Urothelium cell line (cell line): ENCODE measurements around the gene GSTCD.
"Not testable (repeated sequence)": the region's sequence is repeated elsewhere in the genome, so short reads cannot be mapped to it uniquely, and the experiment has no call there.

Experiments used
- DNase-seq: peaks from one replicate; pipeline ENCODE4 v3.0.0; 2011; ENCODE audit warnings: low spot score, mixed read lengths
- FAIRE-seq: peaks from 2 replicates; lab custom pipeline; 2011; peaks lifted over from hg19 to GRCh38; lab: Jason Lieb, UNC

Gene GSTCD

DNA sequence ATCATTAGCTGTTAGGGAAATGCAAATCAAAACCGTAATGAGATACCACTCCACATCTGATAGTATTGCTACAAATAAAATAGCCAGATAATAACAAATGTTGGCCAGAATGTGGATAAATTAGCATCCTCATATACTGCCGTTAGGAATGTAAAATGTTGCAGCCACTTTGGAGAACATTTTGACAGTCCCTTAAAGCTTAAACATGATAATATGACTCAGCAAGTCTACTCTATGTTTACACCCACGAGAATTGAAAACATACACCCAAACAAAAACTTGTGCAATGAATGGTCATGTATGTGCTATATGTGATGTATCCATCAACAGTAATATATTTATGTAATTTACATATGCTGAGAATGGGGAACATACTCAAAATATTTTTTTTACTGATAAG is 78.2 kb downstream of the GSTCD start:
- DNase-seq (no peak), FAIRE-seq (no peak)

DNA sequence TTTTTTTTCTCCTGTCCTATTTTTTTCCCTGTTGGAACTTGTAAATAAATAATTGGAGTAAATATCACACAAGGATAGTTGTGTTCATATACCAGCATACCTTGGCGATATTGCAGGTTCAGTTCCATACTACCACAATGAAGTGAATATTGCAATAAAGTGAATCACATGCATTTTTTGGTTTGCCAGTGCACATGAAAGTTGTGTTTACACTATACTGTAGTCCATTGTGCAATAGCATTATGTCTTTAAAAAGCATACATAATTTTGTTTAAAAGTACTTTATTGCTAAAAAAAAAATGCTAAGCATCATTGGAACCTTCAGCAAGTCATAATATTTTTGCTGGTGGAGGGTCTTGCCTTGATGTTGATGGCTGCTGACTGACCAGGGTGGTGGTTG is 88.6 kb downstream of the GSTCD start:
- no peak for FAIRE-seq

DNA sequence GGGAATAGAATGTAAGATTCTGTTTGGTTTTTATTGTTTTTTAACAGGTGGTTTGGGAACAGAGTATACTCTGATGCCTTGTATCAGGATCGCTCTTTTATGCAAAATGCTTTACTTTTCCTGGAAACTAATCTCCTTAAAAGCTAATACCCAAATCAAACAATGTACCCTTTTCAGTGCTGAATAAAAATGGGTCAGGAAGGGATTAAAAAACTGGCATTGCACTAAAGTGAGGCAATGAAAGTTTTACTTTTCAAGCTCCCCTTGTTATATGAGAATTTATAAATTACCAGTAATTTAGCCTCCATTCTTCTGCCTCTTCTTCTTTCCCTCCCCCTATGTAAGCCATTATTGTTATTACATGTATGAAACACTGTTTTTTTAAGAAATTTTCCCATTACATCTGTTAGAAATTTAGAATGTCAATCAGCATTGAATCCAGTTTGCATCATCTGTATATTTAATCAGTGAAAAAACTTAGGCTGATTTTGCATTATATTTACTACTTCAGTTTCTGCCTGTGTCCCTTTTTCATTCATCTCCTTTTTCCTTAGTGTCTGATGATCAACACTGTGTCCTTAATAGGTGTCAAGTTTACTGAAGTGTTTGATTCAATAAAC is 97.0 kb downstream of the GSTCD start:
- FAIRE-seq, result no peak
- no peak for DNase-seq

More for the DNA sequence above, 88.6 kb downstream of the GSTCD start:
- no peak for DNase-seq

DNA sequence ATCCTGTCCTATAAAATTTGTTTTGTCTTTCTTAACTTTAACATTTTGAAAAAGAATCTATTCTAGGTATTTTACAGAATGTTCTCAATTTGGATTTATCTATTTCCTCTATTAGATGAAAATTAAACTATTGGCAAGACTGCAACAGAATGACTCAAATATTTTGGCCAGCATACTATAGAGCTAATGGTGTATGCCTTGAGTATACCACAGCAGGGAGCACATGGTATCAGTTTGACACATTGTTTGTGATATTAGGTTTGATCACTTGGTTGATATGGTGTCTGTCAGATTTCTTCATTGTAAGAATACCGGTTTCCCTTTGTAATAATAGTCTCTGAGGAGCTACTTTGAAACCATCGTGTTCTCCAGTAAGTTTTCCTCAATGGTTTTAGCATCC is 98.9 kb downstream of the GSTCD start:
- DNase-seq (no peak), FAIRE-seq (no peak)

DNA sequence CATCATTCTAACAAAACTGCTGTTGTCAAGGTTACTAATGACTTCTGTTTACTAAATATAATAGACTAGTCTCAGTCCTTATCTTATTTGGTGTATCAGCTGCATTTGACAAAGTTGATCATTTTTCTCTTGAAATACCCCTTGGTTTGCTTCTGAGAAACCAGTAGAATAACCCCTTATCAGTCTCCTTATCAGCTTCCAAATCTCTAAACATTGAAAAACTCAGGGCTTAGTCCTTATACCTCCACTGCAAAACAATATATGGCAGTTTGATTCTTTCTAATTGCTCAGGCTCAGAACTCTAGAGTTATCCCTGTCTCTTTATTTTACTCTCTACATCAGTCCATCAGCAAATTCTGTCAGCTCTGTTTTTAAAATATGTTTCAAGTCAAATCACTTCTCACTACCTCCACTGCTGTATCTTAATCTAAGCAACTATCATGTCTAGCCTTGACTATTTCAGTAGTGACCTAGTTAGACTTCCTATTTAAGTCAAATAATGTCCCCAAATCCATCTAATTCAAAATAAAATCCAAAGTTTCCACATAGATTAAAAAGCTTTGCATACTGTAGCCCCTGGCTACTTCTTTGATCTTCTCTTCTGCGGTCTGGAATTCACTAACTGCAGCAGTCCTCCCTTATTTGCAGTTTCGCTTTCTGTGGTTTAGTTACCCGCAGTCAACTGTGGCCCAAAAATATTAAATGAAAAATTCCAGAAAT is 99.6 kb downstream of the GSTCD start:
- FAIRE-seq, result no peak
- DNase-seq, result no peak

DNA sequence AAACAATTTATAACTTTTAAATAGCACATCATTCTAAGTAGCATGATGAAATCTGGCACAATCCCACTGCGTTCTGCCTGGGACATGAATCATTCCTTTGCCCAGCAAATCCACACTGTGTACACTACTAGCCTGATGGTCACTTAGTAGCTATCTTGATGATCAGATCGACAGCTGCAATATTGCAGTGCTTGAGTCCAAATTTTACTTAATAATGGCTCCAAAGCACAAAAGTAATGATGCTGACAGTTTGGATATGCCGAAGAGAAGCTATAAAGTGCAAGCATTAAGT is 100.1 kb downstream of the GSTCD start:
- DNase-seq (no peak), FAIRE-seq (no peak)

DNA sequence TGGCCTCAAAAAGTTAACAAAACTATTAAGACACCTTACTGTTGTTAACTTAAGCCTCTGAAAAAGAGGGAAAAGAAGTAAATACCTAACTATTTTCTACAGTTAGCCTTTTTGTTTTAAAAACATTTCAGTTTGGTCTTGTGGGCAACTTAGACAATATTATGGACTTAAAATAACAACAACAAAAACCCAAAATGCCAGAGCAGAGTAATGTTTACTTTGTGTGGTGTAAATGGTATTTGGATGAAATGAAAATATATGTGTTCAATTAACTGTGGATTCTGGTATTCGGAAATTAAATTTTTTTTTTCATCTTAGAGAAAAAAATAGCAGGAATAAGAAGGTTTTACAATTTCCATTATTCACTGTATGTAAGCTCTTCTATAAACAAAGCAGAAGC is 107.1 kb downstream of the GSTCD start:
- DNase-seq (no peak), FAIRE-seq (no peak)

DNA sequence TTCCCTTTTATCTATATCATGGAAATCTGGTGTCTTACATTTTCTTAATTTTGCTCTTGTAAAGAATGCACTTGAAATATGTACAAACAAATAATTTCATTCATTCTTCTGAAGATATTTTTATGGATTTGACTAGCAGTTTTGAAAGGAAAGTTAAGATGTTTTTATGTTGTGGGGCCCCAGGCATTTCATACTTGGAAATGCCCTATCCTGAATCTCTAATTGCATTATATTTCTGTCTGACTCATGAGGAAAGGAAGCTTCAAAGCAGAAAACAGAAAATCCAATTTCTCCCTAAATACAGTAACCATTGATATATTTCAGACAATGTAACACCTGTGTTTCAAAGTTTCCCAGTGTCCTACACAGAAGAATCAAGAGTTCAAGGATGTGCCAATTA is 113.5 kb downstream of the GSTCD start:
- no peak for DNase-seq
- no peak for FAIRE-seq

DNA sequence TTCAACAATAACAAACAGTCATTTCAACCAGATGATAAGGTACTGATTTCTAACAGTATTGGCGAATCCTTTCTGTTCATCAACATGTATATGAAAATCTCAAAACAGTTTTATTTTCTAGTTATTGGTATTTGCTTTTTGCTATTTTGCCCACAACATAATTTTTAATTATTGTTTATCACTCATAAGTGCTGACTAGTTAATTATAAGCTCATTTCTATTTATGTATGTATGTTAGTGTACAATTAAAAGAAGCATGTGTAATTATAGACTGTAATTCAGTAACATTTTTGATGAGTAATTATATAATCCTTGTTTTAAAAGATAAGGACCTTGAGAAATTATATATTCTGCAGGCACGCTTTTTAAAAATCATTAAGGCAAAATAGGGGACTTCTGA is 119.5 kb downstream of the GSTCD start:
- DNase-seq (no peak), FAIRE-seq (no peak)

DNA sequence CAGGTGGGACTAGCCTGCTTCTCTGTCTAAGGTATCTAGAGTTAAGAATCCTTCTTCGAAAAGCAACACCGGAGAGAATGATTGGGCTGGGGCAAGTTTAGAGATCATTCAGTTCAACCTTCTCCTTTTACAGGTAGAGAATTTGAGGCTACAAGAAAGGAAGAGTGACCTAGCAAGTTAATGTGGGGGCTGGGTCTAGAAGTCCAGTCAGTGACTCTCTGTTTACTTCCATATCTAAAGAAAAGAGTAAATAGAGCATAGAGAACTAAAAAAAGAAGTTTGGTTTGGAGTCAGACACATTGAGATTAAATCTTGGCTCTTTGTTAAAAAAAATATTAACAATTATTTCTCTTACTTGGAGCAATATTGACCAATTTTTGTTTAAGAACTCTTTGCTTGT is 122.6 kb downstream of the GSTCD start:
- DNase-seq (no peak), FAIRE-seq (no peak)

DNA sequence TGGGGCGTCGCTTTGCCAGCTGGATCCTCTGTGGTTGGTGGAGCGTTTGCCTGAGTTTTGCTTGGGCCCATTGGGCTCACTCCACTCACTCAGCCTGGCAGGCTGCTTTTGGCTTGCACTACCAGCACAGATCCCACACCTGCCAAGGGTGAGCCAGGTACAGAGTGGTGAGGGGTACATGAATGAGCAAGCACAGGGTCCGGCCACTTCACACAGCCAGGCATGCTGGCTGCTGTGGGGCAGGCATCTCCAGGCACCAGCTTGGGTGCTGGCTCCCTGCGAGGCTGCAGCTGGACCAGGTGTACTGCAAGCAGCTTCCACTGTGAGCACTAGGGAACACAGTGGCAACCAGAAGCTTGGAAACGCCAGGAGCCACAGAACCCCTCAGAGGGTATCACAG is 126.6 kb downstream of the GSTCD start:
- DNase-seq, result no peak
- no peak for FAIRE-seq

DNA sequence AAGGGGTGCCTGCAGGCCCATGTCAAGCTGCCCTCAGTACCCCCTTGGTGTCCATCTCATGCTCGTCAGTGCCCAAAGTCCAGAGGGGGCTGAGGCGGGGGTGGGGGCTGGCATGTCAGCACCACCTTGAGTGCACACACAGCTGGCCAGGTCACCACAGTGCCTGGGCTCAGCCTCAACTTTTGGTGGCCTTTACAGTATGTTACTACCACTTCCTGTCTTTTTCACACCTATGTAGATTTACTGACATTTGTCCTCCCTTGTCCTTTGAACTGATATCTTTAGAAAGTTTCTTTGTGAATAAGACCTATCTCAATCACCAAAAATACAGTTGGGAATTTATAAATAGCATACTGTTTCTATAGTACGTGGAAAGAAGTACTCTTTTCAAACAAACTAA is 128.0 kb downstream of the GSTCD start:
- FAIRE-seq, result no peak
- DNase-seq, result no peak

DNA sequence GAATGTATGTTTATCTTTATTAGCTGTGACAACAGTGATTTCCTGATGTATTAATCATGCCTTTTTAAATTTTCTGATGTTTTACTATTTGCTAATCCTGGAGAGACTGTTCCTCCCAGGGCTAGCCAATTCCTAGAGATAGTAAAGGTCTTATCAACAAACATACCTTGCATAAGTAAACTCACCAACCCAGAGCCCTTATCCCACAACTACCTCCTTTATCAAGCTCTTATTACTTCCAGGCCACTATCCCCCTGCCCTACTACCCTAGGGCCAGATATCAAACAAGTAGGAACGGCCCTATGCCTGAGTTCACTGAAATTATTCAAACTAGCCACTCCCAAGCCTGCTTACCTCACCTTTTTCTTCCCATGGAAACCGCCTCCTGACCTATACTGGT is 128.5 kb downstream of the GSTCD start:
- no peak for FAIRE-seq
- no peak for DNase-seq

DNA sequence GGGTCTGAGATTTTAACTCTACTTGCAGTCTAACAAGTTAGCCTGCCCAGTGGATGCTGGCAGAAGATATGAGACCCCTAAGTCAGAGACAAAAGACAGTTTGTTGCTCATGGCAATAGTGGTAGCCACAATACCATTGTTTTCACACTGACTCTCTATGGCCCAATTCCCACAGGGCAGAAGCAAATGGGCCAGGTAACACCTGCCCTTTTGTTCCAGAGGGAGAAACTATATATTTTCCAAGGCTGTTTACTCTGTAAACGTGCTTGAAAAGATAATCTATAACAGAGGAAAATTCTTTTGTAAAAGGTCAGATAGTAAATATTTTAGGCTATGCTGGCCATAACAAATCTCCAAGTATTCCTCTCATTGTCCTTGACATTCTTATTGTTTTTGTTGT is 129.5 kb downstream of the GSTCD start:
- FAIRE-seq, result no peak
- DNase-seq, result no peak

DNA sequence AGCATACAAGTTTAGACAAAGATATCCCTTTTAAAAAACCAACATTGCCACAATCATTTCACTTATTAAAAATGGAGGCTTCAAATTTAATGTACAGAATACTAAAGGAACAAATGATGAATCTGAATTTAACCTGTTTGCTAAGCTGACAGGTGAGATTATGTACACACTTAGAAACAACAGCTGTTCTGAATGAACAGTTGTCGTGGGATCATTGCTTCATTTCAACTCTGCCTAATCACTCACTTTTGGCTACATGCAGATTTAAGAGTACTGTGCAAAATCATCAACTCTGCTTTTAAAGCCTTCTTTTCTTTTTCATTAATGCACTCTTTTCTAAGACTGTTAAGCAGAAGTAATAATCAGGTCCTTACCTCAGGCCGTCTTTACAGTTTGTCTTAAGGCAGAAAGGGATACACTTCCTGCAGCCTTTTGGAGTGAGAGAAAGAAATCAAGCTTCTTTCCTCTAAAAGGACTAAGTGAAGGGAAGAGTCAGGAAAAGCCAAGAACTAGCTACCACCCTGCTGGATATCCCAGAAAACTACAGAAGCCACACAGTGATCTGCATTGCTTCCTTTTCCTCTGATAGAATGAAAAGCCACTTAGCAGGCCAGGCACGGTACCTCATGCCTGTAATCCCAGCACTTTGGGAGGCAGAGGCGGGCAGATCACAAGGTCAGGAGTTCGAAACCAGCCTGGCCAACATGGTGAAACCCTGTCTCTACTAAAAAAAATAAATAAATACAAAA is 132.0 kb downstream of the GSTCD start:
- DNase-seq, result no peak
- FAIRE-seq, result no peak

DNA sequence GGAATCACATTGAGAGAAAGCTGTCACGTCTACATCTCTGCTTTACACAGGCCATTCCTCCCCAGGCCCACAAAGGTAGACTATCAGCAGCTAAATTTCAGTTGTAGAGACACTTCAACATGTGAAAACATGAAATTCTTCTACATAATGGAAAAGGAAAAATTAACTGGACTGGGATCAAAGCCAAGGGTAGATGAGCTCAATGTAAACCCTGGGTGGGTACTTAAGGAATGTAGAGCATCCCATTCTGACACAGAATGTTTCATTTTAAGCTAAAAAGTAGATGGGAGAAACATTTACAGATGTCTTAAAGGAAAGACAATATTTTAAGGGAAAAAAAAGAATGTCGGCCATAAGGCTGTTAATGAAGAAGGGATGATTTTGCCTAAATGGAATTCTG is 135.4 kb downstream of the GSTCD start:
- no peak for FAIRE-seq
- no peak for DNase-seq

DNA sequence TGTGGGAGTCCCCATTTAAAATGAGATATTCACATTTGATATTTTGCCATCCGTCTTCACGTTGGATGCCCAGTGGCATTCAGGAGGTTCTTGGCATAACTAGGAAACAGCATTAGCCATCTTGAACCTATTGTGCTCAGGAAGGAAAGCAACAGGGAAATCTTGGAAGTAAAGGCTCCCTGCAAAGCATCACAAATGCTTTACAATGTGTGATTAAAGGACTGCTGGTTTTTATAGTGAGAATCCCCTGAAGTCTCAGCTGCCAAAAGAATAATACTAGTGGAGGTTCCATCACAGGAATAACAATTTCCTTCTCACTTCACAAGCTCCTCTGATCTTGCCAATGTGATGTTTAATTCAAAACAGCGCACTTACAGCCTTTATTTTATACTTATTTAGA is 137.0 kb downstream of the GSTCD start:
- no peak for FAIRE-seq
- DNase-seq, result no peak

DNA sequence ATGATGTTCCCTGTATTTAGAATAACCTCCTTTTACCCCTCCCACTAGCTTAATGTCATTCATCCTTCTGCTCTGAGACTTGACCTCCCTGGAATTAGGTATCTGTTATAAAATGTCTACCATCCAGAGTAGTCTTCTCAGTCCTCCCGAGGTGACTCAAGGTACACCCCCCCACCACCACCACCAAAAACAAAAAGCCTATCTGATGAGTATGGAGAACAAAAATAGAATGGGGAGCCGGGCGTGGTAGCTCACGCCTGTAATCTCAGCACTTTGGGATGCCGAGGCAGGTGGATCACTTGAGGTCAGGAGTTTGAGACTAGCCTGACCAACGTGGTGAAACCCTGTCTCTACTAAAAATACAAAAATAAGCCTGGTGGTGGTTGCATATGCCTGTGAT is 139.8 kb downstream of the GSTCD start:
- DNase-seq, FAIRE-seq: not testable (repeated sequence)

DNA sequence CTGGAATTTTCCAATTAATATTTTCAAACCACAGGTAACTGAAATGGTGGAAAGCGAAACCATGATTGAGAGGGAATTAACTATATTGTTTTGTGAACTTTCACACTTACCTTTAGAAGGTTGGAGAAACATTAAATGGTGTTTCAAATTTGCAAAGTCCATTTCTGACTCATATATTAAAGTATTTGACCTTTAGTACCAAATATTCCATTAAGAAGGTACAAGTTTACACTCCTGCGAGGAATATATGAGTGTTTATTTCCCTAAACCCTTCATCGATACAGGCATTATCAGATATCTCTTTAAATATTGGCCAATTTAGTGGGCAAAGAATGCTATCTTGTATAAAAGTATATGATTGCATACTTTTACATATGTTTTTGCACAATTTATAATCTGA is 142.6 kb downstream of the GSTCD start:
- DNase-seq (no peak), FAIRE-seq (no peak)

DNA sequence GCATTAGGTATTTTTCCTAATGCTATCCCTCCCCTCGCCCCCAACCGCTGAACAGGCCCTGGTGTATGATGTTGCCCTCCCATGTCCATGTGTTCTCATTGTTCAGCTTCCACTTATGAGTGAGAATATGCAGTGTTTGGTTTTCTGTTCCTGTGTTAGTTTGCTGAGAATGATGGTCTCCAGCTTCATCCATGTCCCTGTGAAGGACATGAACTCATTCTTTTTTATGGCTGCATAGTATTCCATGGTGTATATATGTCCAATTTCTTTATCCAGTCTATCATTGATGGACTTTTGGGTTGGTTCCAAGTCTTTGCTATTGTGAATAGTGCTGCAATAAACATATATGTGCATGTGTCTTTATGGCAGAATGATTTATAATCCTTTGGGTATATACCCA is 143.6 kb downstream of the GSTCD start:
- not testable (repeated sequence) for FAIRE-seq, DNase-seq

DNA sequence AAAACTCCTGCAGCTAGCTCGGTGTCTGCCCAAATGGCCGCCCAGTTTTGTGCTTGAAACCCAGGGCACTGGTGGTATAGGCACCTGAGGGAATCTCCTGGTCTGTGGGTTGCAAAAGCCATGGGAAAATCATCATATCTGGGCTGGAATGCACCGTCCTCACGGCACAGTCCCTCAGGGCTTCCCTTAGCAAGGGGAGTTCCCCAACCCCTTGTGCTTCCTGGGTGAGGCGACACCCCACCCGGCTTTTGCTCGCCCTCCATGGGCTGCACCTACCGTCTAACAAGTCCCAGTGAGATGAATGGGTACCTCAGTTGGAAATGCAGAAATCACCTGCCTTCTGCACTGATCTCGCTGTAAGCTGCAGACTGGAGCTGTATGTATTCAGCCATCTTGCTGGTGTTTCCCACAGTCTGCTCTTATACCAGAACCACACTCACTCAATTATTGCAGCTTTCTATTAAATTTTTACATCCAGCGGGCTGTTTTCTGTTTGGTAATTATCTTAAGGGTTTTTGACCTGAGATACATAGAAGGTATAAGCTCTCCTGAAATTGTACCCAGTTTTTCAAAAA is 150.0 kb downstream of the GSTCD start:
- FAIRE-seq (no peak), DNase-seq (no peak)

DNA sequence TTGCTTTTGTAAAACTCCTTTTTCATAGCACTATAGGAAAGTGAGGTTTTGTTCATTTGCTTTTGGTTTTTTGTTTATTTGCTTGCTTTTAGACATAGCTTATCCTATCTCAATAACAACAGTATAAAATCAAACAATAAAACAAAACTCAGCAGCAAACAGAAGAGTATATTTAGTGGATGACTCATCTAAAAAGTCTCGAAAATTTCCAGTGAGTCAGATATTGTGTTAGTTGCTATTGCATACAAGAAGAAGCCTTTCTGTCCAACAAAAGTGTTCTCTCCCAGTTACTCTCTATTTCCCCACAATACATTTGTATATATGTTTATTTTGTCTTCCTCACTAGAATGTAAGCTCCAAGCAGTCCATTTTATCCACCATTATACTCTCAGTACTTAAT is 150.6 kb downstream of the GSTCD start:
- DNase-seq (peak; percentile 44), FAIRE-seq (no peak)
